OCI-LY7 (cell line): ENCODE data around the gene GATA2. TPM values are rescaled to one million over a fixed set of nuclear protein-coding genes. Genes with fewer than 3 reads are reported as not detected.

ENCODE experiments used
- BruUV-seq: library from RNA; stranded (reverse); fragments of 400-500 nt; replicated peaks from 2 replicates; lab custom pipeline; 2021; lab: Mats Ljungman, UMichigan
- CTCF ChIA-PET: fragments of 300-600 bp; sonication (Branson Sonifier 250); formaldehyde crosslinking; loops from one replicate; lab custom pipeline; 2022; ENCODE audit warnings: antibody characterized with exemption; ENCODE audit not compliant: unreplicated experiment; lab: Charles Lee
- POLR2A ChIA-PET: fragments of 300-600 bp; sonication (Branson Sonifier 250); formaldehyde crosslinking; loops from one replicate; lab custom pipeline; 2022; ENCODE audit warnings: antibody characterized with exemption; lab: Charles Lee
- DNase-seq: peaks from one replicate; pipeline ENCODE4 v3.0.0-alpha.2; 2015; ENCODE audit warnings: low spot score
- H2AFZ ChIP-seq: fragments of 200-600 bp; sonication (generic), shearing (Covaris generic); 2 replicates; pipeline ENCODE4 v1.6.1; 2014; ENCODE audit warnings: mild to moderate bottlenecking, antibody characterized with exemption, low read length, moderate library complexity
- H3K27ac ChIP-seq: fragments of 200-600 bp; sonication (generic); 2 replicates; pipeline ENCODE4 v1.5.1; 2014; ENCODE audit warnings: mixed run types, low read depth, mild to moderate bottlenecking, moderate library complexity, low read length, inconsistent platforms; ENCODE audit not compliant: poor library complexity, severe bottlenecking
- H3K36me3 ChIP-seq: fragments of 200-600 bp; sonication (generic); 2 replicates; pipeline ENCODE4 v1.6.1; 2014; ENCODE audit warnings: mild to moderate bottlenecking, antibody characterized with exemption, low read length, moderate library complexity, mixed read lengths; ENCODE audit not compliant: insufficient read depth
- H3K4me1 ChIP-seq: fragments of 200-600 bp; sonication (generic); 2 replicates; pipeline ENCODE4 v1.5.1; 2014; ENCODE audit warnings: mild to moderate bottlenecking, low read length; ENCODE audit not compliant: insufficient read depth, poor library complexity, severe bottlenecking
- H3K4me2 ChIP-seq: fragments of 200-600 bp; sonication (generic); 2 replicates; pipeline ENCODE4 v1.6.1; 2014; ENCODE audit warnings: mild to moderate bottlenecking, low read length
- H3K4me3 ChIP-seq: fragments of 200-600 bp; sonication (generic); 2 replicates; pipeline ENCODE4 v1.5.1; 2014; ENCODE audit warnings: mild to moderate bottlenecking, low read depth, low read length; ENCODE audit not compliant: poor library complexity, severe bottlenecking
- H3K79me2 ChIP-seq: fragments of 200-600 bp; sonication (generic); 2 replicates; pipeline ENCODE4 v1.6.1; 2016; ENCODE audit warnings: low read depth, mild to moderate bottlenecking, low read length, moderate library complexity, mixed read lengths; ENCODE audit not compliant: insufficient read depth
- H3K9me2 ChIP-seq: fragments of 200-600 bp; sonication (generic); 2 replicates; pipeline ENCODE4 v1.6.1; 2016; ENCODE audit warnings: mild to moderate bottlenecking, low read length, mixed read lengths; ENCODE audit not compliant: insufficient read depth
- H3K9me3 ChIP-seq: fragments of 200-600 bp; sonication (generic); 2 replicates; pipeline ENCODE4 v1.6.1; 2014; ENCODE audit warnings: mild to moderate bottlenecking, mixed run types, low read length, mixed read lengths
- H4K20me1 ChIP-seq: fragments of 200-600 bp; sonication (generic); 2 replicates; pipeline ENCODE4 v1.6.1; 2014; ENCODE audit warnings: mild to moderate bottlenecking, antibody characterized with exemption, low read length, moderate library complexity, mixed read lengths; ENCODE audit not compliant: insufficient read depth
- CTCF ChIP-seq: fragments of 200-600 bp; sonication (generic); conservative IDR thresholded peaks from 2 replicates; pipeline ENCODE4 v1.5.1; 2014; ENCODE audit warnings: mild to moderate bottlenecking, antibody characterized with exemption, low read length, moderate library complexity, mixed read lengths
- EZH2phosphoT487 ChIP-seq: fragments of 200-600 bp; sonication (generic); IDR thresholded peaks from 2 replicates; pipeline ENCODE4 v1.6.1; 2018; ENCODE audit warnings: low read depth, borderline replicate concordance, mild to moderate bottlenecking, mixed run types, antibody characterized with exemption, low read length, moderate library complexity, mixed read lengths
- intact Hi-C: fragments of 100-400 bp; cut with micrococcal nuclease; formaldehyde crosslinking; loops from one replicate; pipeline ENCODE4 v1.10.0; 2022; ENCODE audit not compliant: unreplicated experiment
- total RNA-seq, 2 experiments: library from RNA; depleted of rRNA in 1 of 2; stranded (reverse); fragments of >200 nt in 1 of 2; shearing (Covaris generic) in 1 of 2; gene quantifications; 2 replicates each; pipeline ENCODE4 v1.2.3, GENCODE V29; 2014 to 2022

The GATA2 gene
- total RNA-seq, 2 experiments from 2014 or later = not detected

GRCh38 chr3:128442070-128442469, 50.9 kb downstream of the GATA2 start:
- intact Hi-C loops = no loop called here
- CTCF ChIA-PET = no interaction called here

GRCh38 chr3:128439226-128439625, 53.8 kb downstream of the GATA2 start:
- no peaks in the 10 kb centered on the region for H4K20me1 ChIP-seq
- H2AFZ ChIP-seq = no peak overlapping the region
- H3K9me3 ChIP-seq = no peaks in the 10 kb centered on the region
- no peaks in the 10 kb centered on the region for H3K79me2 ChIP-seq
- no TSS peak for BruUV-seq
- TF ChIP-seq CTCF (no peak), EZH2phosphoT487 (no peak)
- POLR2A ChIA-PET = no interaction called here
- no peaks in the 10 kb centered on the region for H3K9me2 ChIP-seq
- no peak overlapping the region for H3K4me3 ChIP-seq
- no peak for DNase-seq
- CTCF ChIA-PET = no interaction called here
- H3K4me2 ChIP-seq = no peak overlapping the region
- no peak overlapping the region for H3K27ac ChIP-seq
- H3K36me3 ChIP-seq = no peaks in the 10 kb centered on the region
- no peaks in the 10 kb centered on the region for H3K4me1 ChIP-seq
- intact Hi-C loops = no loop called here

More at GRCh38 chr3:128442070-128442469, 50.9 kb downstream of the GATA2 start:
- Histone ChIP-seq H3K4me2 (no peak overlapping the region), H3K27ac (no peak overlapping the region), H2AFZ (no peak overlapping the region), H3K4me3 (no peak overlapping the region), H3K9me3 (no peaks in the 10 kb centered on the region), H3K9me2 (no peaks in the 10 kb centered on the region), H3K4me1 (no peaks in the 10 kb centered on the region), H4K20me1 (no peaks in the 10 kb centered on the region), H3K79me2 (no peaks in the 10 kb centered on the region), H3K36me3 (no peaks in the 10 kb centered on the region)
- POLR2A ChIA-PET = no interaction called here
- TF ChIP-seq CTCF = no peak
- TF ChIP-seq EZH2phosphoT487 = no peak
- no peak for DNase-seq
- no TSS peak for BruUV-seq

GRCh38 chr3:128438488-128439072, 54.4 kb downstream of the GATA2 start:
- Histone ChIP-seq H3K9me3 (no peaks in the 10 kb centered on the region), H3K27ac (no peak overlapping the region), H3K79me2 (no peaks in the 10 kb centered on the region), H4K20me1 (no peaks in the 10 kb centered on the region), H3K9me2 (no peaks in the 10 kb centered on the region), H3K4me2 (no peak overlapping the region), H3K4me3 (no peak overlapping the region), H3K36me3 (no peaks in the 10 kb centered on the region), H3K4me1 (no peaks in the 10 kb centered on the region), H2AFZ (no peak overlapping the region)
- DNase-seq = peak; percentile 22
- CTCF ChIA-PET = no interaction called here
- BruUV-seq = no TSS peak
- POLR2A ChIA-PET = no interaction called here
- peak; percentile 77 for TF ChIP-seq CTCF
- no peak for TF ChIP-seq EZH2phosphoT487
- intact Hi-C loops = no loop called here
